LNCaP clone FGC (cell line): ENCODE results near the gene OR5AL1.

ENCODE experiments used
- DNase-seq: peaks from one replicate; pipeline ENCODE4 v3.0.0-alpha.2; 2011; ENCODE audit warnings: low read depth
- H3K4me3 ChIP-seq: 2 replicates; pipeline ENCODE4 v1.5.1; 2011; ENCODE audit warnings: mild to moderate bottlenecking, low read depth, low read length, control low read depth
- TF ChIP-seq, protein P1 (sequence below): IDR thresholded peaks from 2 replicates; pipeline ENCODE4 v1.5.1; 2012; ENCODE audit warnings: mild to moderate bottlenecking; ENCODE audit not compliant: control insufficient read depth, insufficient read depth; ENCODE audit errors: extremely low read depth

OR5AL1 gene

DNA sequence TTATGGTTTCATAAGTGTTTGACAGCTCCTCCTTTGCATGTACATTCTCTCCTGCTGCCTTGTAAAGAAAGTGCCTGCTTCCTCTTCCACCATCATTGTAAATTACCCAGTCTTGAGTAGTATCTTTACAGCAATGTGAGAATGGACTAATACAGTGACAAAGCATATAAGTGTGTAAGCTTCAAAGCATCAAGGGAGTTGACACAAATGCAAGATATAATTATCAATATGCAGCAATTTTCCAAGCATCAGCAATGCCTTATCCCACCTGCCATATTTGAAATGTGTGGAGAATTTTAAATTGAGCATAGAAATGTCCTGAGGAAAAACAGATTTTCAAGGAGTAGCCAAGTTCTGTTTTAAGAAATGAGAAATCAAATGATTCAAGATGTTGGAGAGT lies 1.7 kb upstream of the OR5AL1 start:
- DNase-seq = no peak
- TF ChIP-seq, protein P1, sequence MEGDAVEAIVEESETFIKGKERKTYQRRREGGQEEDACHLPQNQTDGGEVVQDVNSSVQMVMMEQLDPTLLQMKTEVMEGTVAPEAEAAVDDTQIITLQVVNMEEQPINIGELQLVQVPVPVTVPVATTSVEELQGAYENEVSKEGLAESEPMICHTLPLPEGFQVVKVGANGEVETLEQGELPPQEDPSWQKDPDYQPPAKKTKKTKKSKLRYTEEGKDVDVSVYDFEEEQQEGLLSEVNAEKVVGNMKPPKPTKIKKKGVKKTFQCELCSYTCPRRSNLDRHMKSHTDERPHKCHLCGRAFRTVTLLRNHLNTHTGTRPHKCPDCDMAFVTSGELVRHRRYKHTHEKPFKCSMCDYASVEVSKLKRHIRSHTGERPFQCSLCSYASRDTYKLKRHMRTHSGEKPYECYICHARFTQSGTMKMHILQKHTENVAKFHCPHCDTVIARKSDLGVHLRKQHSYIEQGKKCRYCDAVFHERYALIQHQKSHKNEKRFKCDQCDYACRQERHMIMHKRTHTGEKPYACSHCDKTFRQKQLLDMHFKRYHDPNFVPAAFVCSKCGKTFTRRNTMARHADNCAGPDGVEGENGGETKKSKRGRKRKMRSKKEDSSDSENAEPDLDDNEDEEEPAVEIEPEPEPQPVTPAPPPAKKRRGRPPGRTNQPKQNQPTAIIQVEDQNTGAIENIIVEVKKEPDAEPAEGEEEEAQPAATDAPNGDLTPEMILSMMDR = no peak
- no peak overlapping the region for H3K4me3 ChIP-seq

- H3K4me3 ChIP-seq = no peak overlapping the region
- no peak for DNase-seq
- TF ChIP-seq, protein P1 = no peak
Observed at GRCh38 chr11:56453521-56453920, 41.0 kb downstream of the OR5AL1 start.

- TF ChIP-seq, protein P1 = no peak
- DNase-seq = no peak
- no peak overlapping the region for H3K4me3 ChIP-seq
Observed at GRCh38 chr11:56457076-56457475, 44.6 kb downstream of the OR5AL1 start.
